GM21447 (cell line): ENCODE data around the gene RSU1.
A peak's percentile ranks its signal among the peaks of the same experiment; 100 is the strongest.

Experiments
- ATAC-seq: cut with Tn5 transposase; IDR thresholded peaks from one replicate; pipeline ENCODE4 v1.9.1; 2021; ENCODE audit not compliant: unreplicated experiment

Gene RSU1

GRCh38 chr10:16822726-16823360, 5.6 kb upstream of the RSU1 start:
- ATAC-seq = no peak

- ATAC-seq = no peak
These were observed 4.8 kb upstream of the RSU1 start for GRCh38 chr10:16822027-16822426.

DNA sequence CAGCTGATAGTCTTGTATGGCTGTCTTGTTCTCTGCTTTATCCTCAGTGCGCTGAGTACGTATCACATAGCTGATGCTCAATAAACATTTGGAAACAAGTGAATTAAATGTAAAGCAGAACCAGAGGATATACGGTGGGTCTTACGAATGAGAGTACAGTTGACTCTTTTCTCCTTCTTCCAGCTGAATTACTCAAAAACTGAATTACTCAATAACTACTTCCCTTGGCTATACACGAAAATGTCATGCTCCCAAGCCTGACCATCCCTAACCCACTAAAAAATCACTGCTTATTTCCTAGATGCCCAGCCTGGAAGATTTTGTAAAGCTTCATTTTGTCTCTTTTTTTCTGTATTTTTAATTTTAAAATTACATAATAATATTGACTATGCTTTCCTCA, 3.2 kb upstream of the RSU1 start:
- no peak for ATAC-seq

GRCh38 chr10:16820018-16820417, 2.8 kb upstream of the RSU1 start:
- ATAC-seq = no peak

- no peak for ATAC-seq
These were observed 2.2 kb upstream of the RSU1 start for GRCh38 chr10:16819436-16819835.

GRCh38 chr10:16819026-16819425, 1.8 kb upstream of the RSU1 start:
- ATAC-seq = no peak

GRCh38 chr10:16816830-16817124, 447 bp downstream of the RSU1 start:
- ATAC-seq = no peak

- no peak for ATAC-seq
These were observed 1.1 kb downstream of the RSU1 start for GRCh38 chr10:16816171-16816570.

DNA sequence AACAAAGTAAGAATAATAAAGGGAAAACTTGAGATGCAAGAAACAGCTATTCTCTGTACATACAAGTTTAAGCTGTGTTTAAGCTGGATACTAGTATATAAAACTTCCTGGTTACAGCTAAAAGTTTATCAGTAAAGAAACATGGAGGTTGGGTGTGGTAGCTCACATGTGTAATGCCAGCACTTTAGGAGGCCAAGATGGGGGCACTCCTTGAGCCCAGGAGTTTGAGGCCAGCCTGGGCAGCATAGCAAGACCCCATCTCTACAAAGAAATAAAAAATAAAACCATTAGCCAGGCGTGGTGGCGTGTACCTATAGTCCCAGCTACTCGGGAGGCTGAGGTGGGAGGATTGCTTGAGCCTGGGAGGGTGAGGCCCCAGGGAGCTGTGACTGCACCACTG, 3.2 kb downstream of the RSU1 start:
- no peak for ATAC-seq

DNA sequence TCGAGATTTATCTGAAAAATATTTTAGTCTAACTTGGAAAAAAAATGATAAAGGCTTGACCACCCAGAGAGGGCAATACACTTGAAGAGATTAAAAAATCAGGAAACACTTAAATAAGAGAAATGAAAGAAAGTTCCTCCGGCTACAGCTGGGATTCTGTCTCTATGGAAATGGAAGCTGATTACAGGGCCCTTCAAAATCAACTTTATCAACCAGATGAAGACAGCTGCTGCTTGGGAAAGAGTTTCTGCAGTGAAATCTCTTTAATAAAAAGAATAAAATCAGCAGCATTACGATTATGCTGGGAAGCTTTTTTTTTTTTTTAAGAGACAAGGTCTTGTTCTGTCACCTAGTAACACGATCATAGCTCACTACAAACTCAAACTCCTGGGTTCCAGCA, 4.5 kb downstream of the RSU1 start:
- no peak for ATAC-seq

DNA sequence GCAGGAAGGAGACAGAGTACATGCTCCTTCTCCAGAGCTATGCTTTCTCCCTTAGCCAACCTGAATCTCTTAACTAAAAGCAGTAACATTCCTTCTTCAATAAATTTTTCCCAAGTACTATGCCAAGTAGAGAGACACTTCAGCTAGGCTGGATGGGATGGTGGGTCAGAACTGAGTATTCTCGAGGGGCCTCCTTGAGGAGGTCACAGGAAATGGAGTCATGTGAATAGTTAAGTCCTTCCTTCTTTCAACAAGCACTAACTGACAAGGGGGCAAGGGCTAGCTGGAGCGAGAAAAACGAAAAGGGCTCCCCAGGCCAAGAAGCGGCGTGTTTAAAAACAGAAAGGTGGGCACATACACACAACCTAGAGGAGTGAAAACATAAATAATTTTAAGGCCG, 5.5 kb downstream of the RSU1 start:
- no peak for ATAC-seq

DNA sequence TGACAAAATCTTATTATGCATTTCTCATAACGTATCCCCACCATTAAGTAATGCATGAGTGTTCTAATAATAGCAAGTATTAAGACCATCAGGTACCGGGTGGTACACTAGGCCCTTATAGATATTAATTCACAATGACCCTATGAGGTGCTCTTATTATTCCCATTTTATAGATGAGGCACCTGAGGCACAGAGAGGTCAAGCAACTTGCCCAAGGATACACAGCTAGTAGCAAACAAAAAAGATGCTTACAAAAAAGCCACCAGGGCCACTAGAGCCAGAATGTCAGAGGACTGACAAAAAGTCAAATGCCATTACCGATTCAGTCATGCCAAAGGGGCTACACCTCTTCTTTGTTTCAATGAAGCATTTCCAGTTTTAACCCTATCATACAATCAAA, 5.9 kb downstream of the RSU1 start:
- no peak for ATAC-seq

DNA sequence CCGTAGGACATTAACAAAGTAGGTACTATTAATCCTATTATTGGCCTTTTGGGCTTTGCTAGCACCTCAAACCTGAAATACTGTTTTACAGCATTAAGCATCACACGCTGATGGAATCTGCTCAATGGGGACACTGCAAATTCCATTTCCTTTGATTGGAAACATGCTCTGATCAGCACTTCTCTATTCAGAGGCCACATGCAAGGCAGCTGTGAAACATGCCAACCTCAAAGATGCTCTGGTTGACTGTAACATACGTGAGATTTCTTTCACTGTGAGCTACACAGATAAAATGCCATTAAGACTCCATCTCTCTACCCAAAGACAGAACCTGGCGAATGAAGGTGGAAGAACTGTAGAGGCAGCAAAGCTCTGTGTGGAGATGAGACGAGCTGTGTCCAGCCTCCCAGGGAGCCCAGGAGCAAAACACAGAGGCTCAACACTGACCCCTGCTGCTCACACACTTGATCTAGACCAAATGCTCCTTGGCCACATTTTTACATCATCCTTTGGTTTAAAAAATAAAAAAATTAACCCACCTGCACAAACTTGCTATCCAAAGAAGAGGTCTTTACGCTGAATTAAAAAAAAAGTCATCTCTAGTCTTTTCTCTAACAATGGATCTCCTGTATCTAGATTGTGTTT, 8.0 kb downstream of the RSU1 start:
- ATAC-seq = peak; percentile 91

DNA sequence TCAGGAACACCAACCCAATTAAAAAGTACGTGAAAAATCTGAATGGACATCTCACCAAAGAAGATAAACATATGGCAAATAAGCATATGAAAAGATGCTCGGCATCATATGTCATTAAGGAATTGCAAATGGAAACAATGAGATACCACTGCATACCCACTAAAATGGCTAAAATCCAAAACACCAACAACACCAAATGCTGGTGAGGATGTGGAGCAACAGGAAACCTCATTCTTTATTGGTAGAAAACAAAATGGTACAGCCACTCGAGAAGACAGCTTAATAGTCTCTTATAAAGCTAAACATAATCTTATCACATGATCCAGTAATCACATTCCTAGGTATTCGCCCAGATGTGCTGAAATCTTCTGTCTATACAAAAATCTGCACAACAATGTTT, 13.1 kb downstream of the RSU1 start:
- no peak for ATAC-seq

- ATAC-seq = no peak
These were observed 13.8 kb downstream of the RSU1 start for GRCh38 chr10:16803464-16803863.

DNA sequence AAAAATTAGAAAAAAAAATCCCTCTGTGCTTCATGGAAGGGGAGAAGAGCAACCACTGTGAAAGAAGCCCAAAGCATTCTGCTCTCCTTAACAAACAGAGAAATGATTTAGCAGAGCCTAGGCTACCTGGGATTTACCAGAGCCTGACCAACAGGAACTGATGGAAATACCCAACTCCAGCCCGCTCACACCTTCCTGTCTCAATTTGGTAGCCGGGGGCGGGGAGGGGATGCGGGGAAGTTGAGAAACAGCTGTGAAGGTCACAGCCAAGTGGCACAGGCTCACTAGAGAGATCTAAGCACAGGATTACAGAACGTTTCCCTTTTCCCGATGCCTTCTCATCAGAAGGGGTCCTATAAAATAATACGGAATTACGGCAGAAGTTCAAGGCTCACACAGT, 17.6 kb downstream of the RSU1 start:
- ATAC-seq = peak; percentile 92

- no peak for ATAC-seq
These were observed 18.7 kb downstream of the RSU1 start for GRCh38 chr10:16798571-16798970.

DNA sequence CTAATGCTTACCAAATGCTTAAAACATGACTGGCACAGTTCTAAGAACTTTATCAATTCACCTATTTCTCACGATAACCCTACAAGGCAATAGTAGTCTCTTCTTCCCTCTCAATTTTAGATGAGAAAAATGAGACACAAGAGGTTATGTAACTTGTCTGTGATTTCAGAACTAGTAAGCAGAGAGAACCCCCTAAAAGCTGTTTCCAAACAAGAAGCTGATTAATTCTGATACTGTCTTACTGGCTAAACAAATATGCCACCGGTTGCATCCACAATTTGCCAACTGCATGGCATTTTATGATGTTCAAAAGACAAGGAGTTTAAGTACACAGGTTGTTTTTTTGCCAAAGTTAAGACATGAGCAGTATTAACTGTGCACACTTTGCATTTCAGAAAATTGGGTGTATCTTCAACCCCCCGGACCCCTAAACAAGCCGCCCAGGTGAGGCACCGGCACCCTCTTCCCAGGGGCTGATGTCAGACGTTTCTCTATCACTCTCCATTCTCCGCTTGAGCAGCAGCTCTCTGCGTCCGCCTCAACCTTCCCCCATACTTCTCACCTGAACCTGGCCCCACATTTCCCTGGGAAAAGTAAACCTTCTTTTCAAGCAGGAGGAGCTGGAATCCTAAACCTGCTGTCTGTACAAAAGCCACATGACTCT, 21.7 kb downstream of the RSU1 start:
- no peak for ATAC-seq

DNA sequence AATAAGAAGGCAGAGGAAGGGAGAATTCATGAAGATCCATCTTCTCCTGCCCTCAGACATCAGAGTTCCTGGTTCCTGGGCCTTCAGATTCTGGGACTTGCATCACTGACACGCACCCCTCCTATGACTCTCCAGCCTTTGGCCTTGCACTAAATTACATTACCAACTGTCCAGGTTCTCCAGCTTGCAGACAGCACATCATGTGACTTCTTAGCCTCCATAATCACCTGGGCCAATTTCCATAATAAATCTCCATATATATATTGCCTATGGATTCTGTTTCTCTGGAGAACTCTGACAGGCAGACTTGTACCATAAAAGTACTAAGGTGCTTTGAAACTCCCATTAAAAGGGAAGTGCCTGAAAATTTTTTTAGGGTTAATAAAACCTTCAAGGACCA, 23.2 kb downstream of the RSU1 start:
- no peak for ATAC-seq

DNA sequence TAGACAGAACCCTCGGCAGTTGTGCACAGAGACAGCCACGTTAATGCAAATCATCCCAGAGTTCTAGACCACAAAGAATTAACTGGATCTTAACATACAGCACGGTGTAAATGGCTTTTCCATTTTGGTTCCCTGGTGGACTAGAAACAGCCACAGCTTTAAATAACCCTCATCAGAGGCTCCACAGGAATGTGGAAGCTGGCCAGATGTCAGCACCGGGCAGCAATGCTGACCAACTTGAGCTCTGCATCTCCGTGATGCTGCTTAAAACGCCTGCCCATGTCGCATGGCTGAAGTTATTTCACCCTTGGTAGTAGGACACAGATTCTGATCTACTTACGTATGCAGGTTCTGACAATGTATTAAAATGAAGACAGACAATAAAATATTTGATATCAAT, 24.5 kb downstream of the RSU1 start:
- no peak for ATAC-seq

DNA sequence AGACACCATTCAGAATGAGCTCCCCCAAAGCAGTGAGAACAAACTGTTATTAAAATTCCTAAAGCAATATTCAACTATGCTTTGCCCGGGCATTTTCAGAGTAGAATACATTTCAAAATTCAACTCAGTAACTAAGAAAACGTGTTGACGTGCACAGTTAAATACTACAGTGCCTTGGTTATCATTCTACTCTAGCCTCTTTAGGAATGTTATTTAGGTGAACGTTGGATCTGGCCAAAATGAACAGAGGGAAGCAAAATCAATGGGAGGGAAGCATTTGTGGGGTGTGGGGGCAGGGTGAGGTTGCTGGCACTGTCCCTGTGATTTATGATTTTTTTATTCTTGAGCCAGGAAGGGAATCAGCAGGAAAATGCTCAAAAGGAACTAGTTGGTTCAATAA, 27.5 kb downstream of the RSU1 start:
- no peak for ATAC-seq

GRCh38 chr10:16789261-16789660, 28.0 kb downstream of the RSU1 start:
- no peak for ATAC-seq

DNA sequence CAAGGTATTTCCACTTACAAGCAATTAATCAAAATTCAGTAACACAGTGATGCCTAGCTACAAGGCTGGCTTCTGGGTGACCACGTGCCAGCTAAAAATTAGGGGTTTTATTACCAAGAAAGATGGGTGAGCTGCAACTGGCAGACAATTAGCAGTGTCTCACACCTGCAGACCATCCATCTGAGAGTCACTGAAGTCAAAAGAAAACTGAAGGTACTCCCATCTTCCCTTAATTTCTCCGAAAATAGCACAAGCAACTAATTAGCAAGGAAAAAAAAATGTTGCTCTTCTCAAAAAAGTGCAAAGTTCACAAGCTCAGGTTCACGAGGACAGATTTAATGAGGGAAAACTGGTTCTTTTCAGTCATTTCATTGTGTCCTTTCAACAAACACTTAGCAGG, 28.4 kb downstream of the RSU1 start:
- no peak for ATAC-seq
